GM18909 (cell line): ENCODE results near the gene P2RY6.
"Not testable (repeated sequence)": the region's sequence is repeated elsewhere in the genome, so short reads cannot be mapped to it uniquely, and the experiment has no call there.

Experiments used
- ATAC-seq: cut with Tn5 transposase; IDR thresholded peaks from one replicate; pipeline ENCODE4 v1.9.1; 2021; ENCODE audit warnings: mild to moderate bottlenecking; ENCODE audit not compliant: unreplicated experiment, poor library complexity

Gene P2RY6

GRCh38 chr11:73274191-73274590 lies 2.1 kb downstream of the P2RY6 start:
- not testable (repeated sequence) for ATAC-seq

- no peak for ATAC-seq
These were observed 2.7 kb downstream of the P2RY6 start for GRCh38 chr11:73274722-73275380.

GRCh38 chr11:73275381-73275750 lies 3.2 kb downstream of the P2RY6 start:
- ATAC-seq = no peak

- no peak for ATAC-seq
These were observed 5.3 kb downstream of the P2RY6 start for GRCh38 chr11:73277467-73277866.

GRCh38 chr11:73280626-73281025 lies 8.5 kb downstream of the P2RY6 start:
- no peak for ATAC-seq

- no peak for ATAC-seq
These were observed 9.1 kb downstream of the P2RY6 start for GRCh38 chr11:73281201-73281741.

- no peak for ATAC-seq
These were observed 9.9 kb downstream of the P2RY6 start for GRCh38 chr11:73281796-73282660.

- ATAC-seq = no peak
These were observed 11.3 kb downstream of the P2RY6 start for GRCh38 chr11:73283276-73284000.

- ATAC-seq = no peak
These were observed 12.0 kb downstream of the P2RY6 start for GRCh38 chr11:73284106-73284505.

- ATAC-seq = no peak
These were observed 13.6 kb downstream of the P2RY6 start for GRCh38 chr11:73285721-73286120.

GRCh38 chr11:73286240-73286810 lies 14.2 kb downstream of the P2RY6 start:
- ATAC-seq = no peak

- ATAC-seq = no peak
These were observed 15.4 kb downstream of the P2RY6 start for GRCh38 chr11:73287400-73288101.

- no peak for ATAC-seq
These were observed 16.2 kb downstream of the P2RY6 start for GRCh38 chr11:73288192-73288872.

- peak; percentile 82 for ATAC-seq
These were observed 17.0 kb downstream of the P2RY6 start for GRCh38 chr11:73288873-73289707.

- ATAC-seq = no peak
These were observed 18.4 kb downstream of the P2RY6 start for GRCh38 chr11:73290536-73290935.

GRCh38 chr11:73291196-73291595 lies 19.1 kb downstream of the P2RY6 start:
- no peak for ATAC-seq

- ATAC-seq = no peak
These were observed 19.8 kb downstream of the P2RY6 start for GRCh38 chr11:73291781-73292524.

- ATAC-seq = no peak
These were observed 20.4 kb downstream of the P2RY6 start for GRCh38 chr11:73292525-73292894.
